Measurements from ENCODE around the gene ZNF740.
"Not testable (repeated sequence)": the region's sequence is repeated elsewhere in the genome, so short reads cannot be mapped to it uniquely, and the experiment has no call there.

ZNF740 gene

GRCh38 chr12:53166837-53167236, 13.7 kb upstream of the ZNF740 start:
- Mint-ChIP-seq H3K4me1 (ENCODE audit: low read depth) (no peaks in the 10 kb centered on the region), H3K4me3 (no peak overlapping the region), H3K9me3 (ENCODE audit: low read depth) (no peaks in the 10 kb centered on the region), H3K27ac (no peak overlapping the region), H3K27me3 (no peaks in the 10 kb centered on the region), H3K36me3 (peaks cover 3% of the 10 kb centered on the region)

- H3K27me3 Mint-ChIP-seq = no peaks in the 10 kb centered on the region
- H3K4me1 Mint-ChIP-seq (ENCODE audit: low read depth) = no peaks in the 10 kb centered on the region
- H3K36me3 Mint-ChIP-seq = peaks cover 2% of the 10 kb centered on the region
- no peaks in the 10 kb centered on the region for H3K9me3 Mint-ChIP-seq (ENCODE audit: low read depth)
- H3K4me3 Mint-ChIP-seq = no peak overlapping the region
- no peak overlapping the region for H3K27ac Mint-ChIP-seq
Measured at GRCh38 chr12:53169644-53170043, 10.9 kb upstream of the ZNF740 start.

GRCh38 chr12:53170215-53170614, 10.3 kb upstream of the ZNF740 start:
- no peak overlapping the region for H3K27ac Mint-ChIP-seq

GRCh38 chr12:53170876-53171724, 9.4 kb upstream of the ZNF740 start:
- no peak overlapping the region for H3K4me3 Mint-ChIP-seq
- H3K4me1 Mint-ChIP-seq (ENCODE audit: low read depth) = no peaks in the 10 kb centered on the region
- H3K9me3 Mint-ChIP-seq (ENCODE audit: low read depth) = no peaks in the 10 kb centered on the region
- no peaks in the 10 kb centered on the region for H3K27me3 Mint-ChIP-seq
- no peak overlapping the region for H3K27ac Mint-ChIP-seq
- peaks cover 2% of the 10 kb centered on the region for H3K36me3 Mint-ChIP-seq

More at GRCh38 chr12:53170215-53170614, 10.3 kb upstream of the ZNF740 start:
- Mint-ChIP-seq H3K36me3 (peaks cover 2% of the 10 kb centered on the region), H3K9me3 (ENCODE audit: low read depth) (no peaks in the 10 kb centered on the region), H3K27me3 (no peaks in the 10 kb centered on the region), H3K4me3 (no peak overlapping the region), H3K4me1 (ENCODE audit: low read depth) (no peaks in the 10 kb centered on the region)

- Mint-ChIP-seq H3K27ac (no peak overlapping the region), H3K9me3 (ENCODE audit: low read depth) (no peaks in the 10 kb centered on the region), H3K4me3 (no peak overlapping the region), H3K4me1 (ENCODE audit: low read depth) (no peaks in the 10 kb centered on the region), H3K36me3 (peaks cover 2% of the 10 kb centered on the region), H3K27me3 (no peaks in the 10 kb centered on the region)
Measured at GRCh38 chr12:53171725-53172329, 8.7 kb upstream of the ZNF740 start.

GRCh38 chr12:53172352-53172751, 8.2 kb upstream of the ZNF740 start:
- peaks cover 2% of the 10 kb centered on the region for H3K36me3 Mint-ChIP-seq
- H3K9me3 Mint-ChIP-seq (ENCODE audit: low read depth) = no peaks in the 10 kb centered on the region
- no peak overlapping the region for H3K27ac Mint-ChIP-seq
- no peaks in the 10 kb centered on the region for H3K4me1 Mint-ChIP-seq (ENCODE audit: low read depth)
- no peak overlapping the region for H3K4me3 Mint-ChIP-seq
- H3K27me3 Mint-ChIP-seq = no peaks in the 10 kb centered on the region

- Mint-ChIP-seq H3K36me3 (peaks cover 2% of the 10 kb centered on the region), H3K4me3 (no peak overlapping the region), H3K27me3 (no peaks in the 10 kb centered on the region), H3K27ac (no peak overlapping the region), H3K9me3 (ENCODE audit: low read depth) (no peaks in the 10 kb centered on the region), H3K4me1 (ENCODE audit: low read depth) (no peaks in the 10 kb centered on the region)
Measured at GRCh38 chr12:53173085-53173715, 7.3 kb upstream of the ZNF740 start.

GRCh38 chr12:53174881-53175491, 5.5 kb upstream of the ZNF740 start:
- Mint-ChIP-seq H3K4me3 (no peak overlapping the region), H3K27ac (no peak overlapping the region), H3K36me3 (peaks cover 2% of the 10 kb centered on the region), H3K9me3 (ENCODE audit: low read depth) (no peaks in the 10 kb centered on the region), H3K27me3 (no peaks in the 10 kb centered on the region), H3K4me1 (ENCODE audit: low read depth) (peaks cover 10% of the 10 kb centered on the region)

- Mint-ChIP-seq H3K4me3 (no peak overlapping the region), H3K27me3 (no peaks in the 10 kb centered on the region), H3K4me1 (ENCODE audit: low read depth) (peaks cover 18% of the 10 kb centered on the region), H3K9me3 (ENCODE audit: low read depth) (no peaks in the 10 kb centered on the region), H3K36me3 (peaks cover 2% of the 10 kb centered on the region), H3K27ac (no peak overlapping the region)
Measured at GRCh38 chr12:53176750-53177149, 3.8 kb upstream of the ZNF740 start.

- H3K4me3 Mint-ChIP-seq; H3K9me3 Mint-ChIP-seq (ENCODE audit: low read depth); H3K27ac Mint-ChIP-seq; H3K36me3 Mint-ChIP-seq; H3K27me3 Mint-ChIP-seq: not testable (repeated sequence)
- peaks cover 25% of the 10 kb centered on the region for H3K4me1 Mint-ChIP-seq (ENCODE audit: low read depth)
Measured at GRCh38 chr12:53177447-53177846, 3.1 kb upstream of the ZNF740 start.

GRCh38 chr12:53178803-53179202, 1.7 kb upstream of the ZNF740 start:
- not testable (repeated sequence) for H3K9me3 Mint-ChIP-seq (ENCODE audit: low read depth); H3K36me3 Mint-ChIP-seq; H3K27me3 Mint-ChIP-seq
- Mint-ChIP-seq H3K4me1 (ENCODE audit: low read depth) (peaks cover 38% of the 10 kb centered on the region), H3K4me3 (peak overlapping the region; percentile 91), H3K27ac (peak overlapping the region; percentile 96)

- H3K27ac Mint-ChIP-seq = peak overlapping the region; percentile 96
- no peaks in the 10 kb centered on the region for H3K27me3 Mint-ChIP-seq
- peaks cover 45% of the 10 kb centered on the region for H3K4me1 Mint-ChIP-seq (ENCODE audit: low read depth)
- peak overlapping the region; percentile 91 for H3K4me3 Mint-ChIP-seq
- H3K9me3 Mint-ChIP-seq (ENCODE audit: low read depth) = no peaks in the 10 kb centered on the region
- H3K36me3 Mint-ChIP-seq = peaks cover 8% of the 10 kb centered on the region
Measured at GRCh38 chr12:53179687-53180219, 769 bp upstream of the ZNF740 start.

GRCh38 chr12:53180931-53181645, 566 bp downstream of the ZNF740 start:
- peak overlapping the region; percentile 97 for H3K4me3 Mint-ChIP-seq
- no peaks in the 10 kb centered on the region for H3K27me3 Mint-ChIP-seq
- peaks cover 53% of the 10 kb centered on the region for H3K4me1 Mint-ChIP-seq (ENCODE audit: low read depth)
- peaks cover 8% of the 10 kb centered on the region for H3K36me3 Mint-ChIP-seq
- no peaks in the 10 kb centered on the region for H3K9me3 Mint-ChIP-seq (ENCODE audit: low read depth)
- H3K27ac Mint-ChIP-seq = peak overlapping the region; percentile 94

- peak overlapping the region; percentile 94 for H3K27ac Mint-ChIP-seq
- H3K36me3 Mint-ChIP-seq = peaks cover 8% of the 10 kb centered on the region
Measured at GRCh38 chr12:53181935-53182334, 1.4 kb downstream of the ZNF740 start.

More at GRCh38 chr12:53181935-53182334, 1.4 kb downstream of the ZNF740 start:
- H3K27me3 Mint-ChIP-seq = no peaks in the 10 kb centered on the region
- peak overlapping the region; percentile 97 for H3K4me3 Mint-ChIP-seq
- peaks cover 53% of the 10 kb centered on the region for H3K4me1 Mint-ChIP-seq (ENCODE audit: low read depth)
- no peaks in the 10 kb centered on the region for H3K9me3 Mint-ChIP-seq (ENCODE audit: low read depth)

Measured in activated naive CD8-positive, alpha-beta T cell (primary cell).